SU-DHL-6 (cell line): Measurements from ENCODE around the gene DPH2.

Experiments
- CTCF ChIP-seq: fragments of 200-600 bp; sonication (generic); IDR thresholded peaks from one replicate; pipeline ENCODE4 v1.5.1; 2017; ENCODE audit warnings: antibody characterized with exemption, mild to moderate bottlenecking, low read length, moderate library complexity; ENCODE audit not compliant: insufficient read depth, poor library complexity, severe bottlenecking
- EZH2phosphoT487 ChIP-seq: fragments of 200-600 bp; sonication (generic), shearing (Covaris generic); conservative IDR thresholded peaks from 2 replicates; pipeline ENCODE4 v1.6.1; 2018; ENCODE audit warnings: mild to moderate bottlenecking, antibody characterized with exemption, low read length, moderate library complexity, mixed read lengths

- no peak for TF ChIP-seq CTCF
- TF ChIP-seq EZH2phosphoT487 = no peak
Observed at GRCh38 chr1:43932786-43933385, 36.9 kb upstream of the DPH2 start.
